Calu3 (cell line): Measurements from ENCODE around the gene SMARCD1. TPM values are rescaled to one million over a fixed set of nuclear protein-coding genes. Genes with fewer than 3 reads are reported as not detected.

Source experiments
- BruUV-seq: library from RNA; stranded (reverse); fragments of 400-500 nt; replicated peaks from 2 replicates; lab custom pipeline; 2021; lab: Mats Ljungman, UMichigan
- CTCF ChIA-PET: fragments of 300-600 bp; sonication (Branson Sonifier 250); formaldehyde crosslinking; loops from one replicate; lab custom pipeline; 2022; ENCODE audit warnings: antibody characterized with exemption; lab: Charles Lee
- DNase-seq: peaks from one replicate; pipeline ENCODE4 v3.0.0; 2022
- H3K27ac Mint-ChIP-seq: one replicate; pipeline ENCODE4 v1.8.0; 2022; ENCODE audit warnings: mixed read lengths; ENCODE audit not compliant: unreplicated experiment
- H3K27me3 Mint-ChIP-seq: one replicate; pipeline ENCODE4 v1.8.0; 2022; ENCODE audit warnings: mixed read lengths; ENCODE audit not compliant: unreplicated experiment
- H3K36me3 Mint-ChIP-seq: one replicate; pipeline ENCODE4 v1.8.0; 2022; ENCODE audit warnings: mild to moderate bottlenecking, moderate library complexity, mixed read lengths; ENCODE audit not compliant: insufficient read depth, unreplicated experiment
- H3K4me1 Mint-ChIP-seq: one replicate; pipeline ENCODE4 v1.8.0; 2022; ENCODE audit warnings: mild to moderate bottlenecking, low read depth, mixed read lengths; ENCODE audit not compliant: unreplicated experiment
- H3K4me3 Mint-ChIP-seq: one replicate; pipeline ENCODE4 v1.8.0; 2022; ENCODE audit warnings: mild to moderate bottlenecking, low read depth, moderate library complexity, mixed read lengths; ENCODE audit not compliant: unreplicated experiment
- H3K9me3 Mint-ChIP-seq: one replicate; pipeline ENCODE4 v1.8.0; 2022; ENCODE audit warnings: low read depth, mixed read lengths; ENCODE audit not compliant: unreplicated experiment
- intact Hi-C: fragments of 100-400 bp; cut with micrococcal nuclease; formaldehyde crosslinking; loops from one replicate; pipeline ENCODE4 v1.10.0; 2022; ENCODE audit not compliant: unreplicated experiment
- total RNA-seq: library from RNA; stranded (reverse); gene quantifications from 2 replicates; pipeline ENCODE4 v1.2.3, GENCODE V29; 2022
- TF ChIP-seq, protein P1 (sequence below): fragments of 200-600 bp; IDR thresholded peaks from one replicate; pipeline ENCODE4 v1.8.0; 2022; ENCODE audit warnings: antibody characterized with exemption; ENCODE audit not compliant: unreplicated experiment

Gene SMARCD1
- total RNA-seq, 1 experiment from 2014 or later = 36.9 TPM

DNA sequence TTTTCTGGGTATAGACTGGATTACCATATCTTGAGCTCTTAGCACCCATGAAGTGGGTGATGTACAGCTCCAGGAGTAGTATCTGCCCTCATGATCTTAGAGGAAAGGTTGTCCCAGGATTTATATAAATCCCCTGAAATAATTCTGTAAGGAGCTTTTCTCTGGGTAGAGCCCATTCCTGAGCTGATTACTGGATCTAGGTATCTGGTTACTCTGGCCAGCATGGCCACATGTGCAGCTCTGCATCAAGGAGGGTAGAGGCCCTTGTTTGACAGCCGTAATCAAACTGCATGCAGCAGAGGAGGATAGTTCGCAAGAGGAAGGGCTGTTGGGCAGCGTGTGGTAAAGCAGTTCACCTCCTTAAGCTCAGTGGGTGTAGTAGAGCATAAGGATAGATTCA, 35.4 kb downstream of the SMARCD1 start:
- TF ChIP-seq, protein P1, sequence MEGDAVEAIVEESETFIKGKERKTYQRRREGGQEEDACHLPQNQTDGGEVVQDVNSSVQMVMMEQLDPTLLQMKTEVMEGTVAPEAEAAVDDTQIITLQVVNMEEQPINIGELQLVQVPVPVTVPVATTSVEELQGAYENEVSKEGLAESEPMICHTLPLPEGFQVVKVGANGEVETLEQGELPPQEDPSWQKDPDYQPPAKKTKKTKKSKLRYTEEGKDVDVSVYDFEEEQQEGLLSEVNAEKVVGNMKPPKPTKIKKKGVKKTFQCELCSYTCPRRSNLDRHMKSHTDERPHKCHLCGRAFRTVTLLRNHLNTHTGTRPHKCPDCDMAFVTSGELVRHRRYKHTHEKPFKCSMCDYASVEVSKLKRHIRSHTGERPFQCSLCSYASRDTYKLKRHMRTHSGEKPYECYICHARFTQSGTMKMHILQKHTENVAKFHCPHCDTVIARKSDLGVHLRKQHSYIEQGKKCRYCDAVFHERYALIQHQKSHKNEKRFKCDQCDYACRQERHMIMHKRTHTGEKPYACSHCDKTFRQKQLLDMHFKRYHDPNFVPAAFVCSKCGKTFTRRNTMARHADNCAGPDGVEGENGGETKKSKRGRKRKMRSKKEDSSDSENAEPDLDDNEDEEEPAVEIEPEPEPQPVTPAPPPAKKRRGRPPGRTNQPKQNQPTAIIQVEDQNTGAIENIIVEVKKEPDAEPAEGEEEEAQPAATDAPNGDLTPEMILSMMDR = no peak
- BruUV-seq = no TSS peak
- H3K4me3 Mint-ChIP-seq = no peak overlapping the region
- no peak overlapping the region for H3K27ac Mint-ChIP-seq
- CTCF ChIA-PET = interaction anchor here (0.6 to 1.0 kb wide), 2 partner anchors 9 to 12 kb away, joined by 3 to 5 read pairs; partner anchors contain the start of gene COX14
- H3K9me3 Mint-ChIP-seq = no peaks in the 10 kb centered on the region
- no peaks in the 10 kb centered on the region for H3K4me1 Mint-ChIP-seq
- DNase-seq = no peak
- intact Hi-C loops = no loop called here
- peaks cover 15% of the 10 kb centered on the region for H3K36me3 Mint-ChIP-seq
- H3K27me3 Mint-ChIP-seq = no peaks in the 10 kb centered on the region

DNA sequence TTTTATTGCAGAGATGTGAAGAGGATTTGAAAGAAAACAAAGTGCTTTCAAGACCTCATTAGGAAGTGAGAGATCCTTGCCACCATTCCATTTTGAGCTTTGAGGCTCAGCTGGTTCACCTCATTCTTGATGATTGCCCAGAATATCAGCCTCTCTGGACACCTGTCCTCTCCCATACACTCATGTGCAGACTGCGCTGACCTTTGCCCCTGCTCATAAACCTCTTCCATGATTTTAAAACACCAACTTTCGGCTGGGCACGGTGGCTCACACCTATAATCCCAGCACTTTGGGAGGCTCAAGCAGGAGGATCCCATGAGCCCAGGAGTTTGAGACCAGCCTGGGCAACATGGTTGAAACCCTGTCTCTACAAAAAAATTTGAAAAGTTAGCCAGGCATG, 35.8 kb downstream of the SMARCD1 start:
- H3K9me3 Mint-ChIP-seq = no peaks in the 10 kb centered on the region
- no peak for DNase-seq
- H3K27ac Mint-ChIP-seq = no peak overlapping the region
- no TSS peak for BruUV-seq
- H3K4me1 Mint-ChIP-seq = no peaks in the 10 kb centered on the region
- TF ChIP-seq, protein P1 = no peak
- CTCF ChIA-PET = no interaction called here
- peaks cover 15% of the 10 kb centered on the region for H3K36me3 Mint-ChIP-seq
- H3K27me3 Mint-ChIP-seq = no peaks in the 10 kb centered on the region
- no peak overlapping the region for H3K4me3 Mint-ChIP-seq
- intact Hi-C loops = no loop called here

DNA sequence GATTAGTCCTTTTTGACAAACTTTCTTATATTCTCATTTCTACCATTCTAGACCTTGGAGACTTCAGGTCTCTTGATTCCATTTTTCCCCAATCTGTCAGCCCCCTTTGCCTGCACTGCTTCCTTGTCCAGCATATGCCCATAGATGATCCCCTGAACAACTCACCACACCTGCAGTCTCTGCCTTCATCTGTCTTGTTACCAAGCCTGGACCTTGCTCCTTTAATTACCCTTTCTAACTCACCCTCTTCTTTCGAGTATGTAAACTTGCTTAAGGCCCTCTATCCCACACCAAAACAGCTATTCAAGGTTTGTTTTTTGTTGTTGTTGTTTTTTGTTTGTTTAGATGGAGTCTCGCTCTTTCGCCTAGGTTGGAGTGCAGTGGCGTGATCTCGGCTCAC, 36.5 kb downstream of the SMARCD1 start:
- H3K4me3 Mint-ChIP-seq = no peak overlapping the region
- H3K36me3 Mint-ChIP-seq = peaks cover 16% of the 10 kb centered on the region
- BruUV-seq = no TSS peak
- CTCF ChIA-PET = no interaction called here
- no peak overlapping the region for H3K27ac Mint-ChIP-seq
- TF ChIP-seq, protein P1 = no peak
- H3K4me1 Mint-ChIP-seq = no peaks in the 10 kb centered on the region
- H3K27me3 Mint-ChIP-seq = no peaks in the 10 kb centered on the region
- no peak for DNase-seq
- no peaks in the 10 kb centered on the region for H3K9me3 Mint-ChIP-seq
- intact Hi-C loops = no loop called here

DNA sequence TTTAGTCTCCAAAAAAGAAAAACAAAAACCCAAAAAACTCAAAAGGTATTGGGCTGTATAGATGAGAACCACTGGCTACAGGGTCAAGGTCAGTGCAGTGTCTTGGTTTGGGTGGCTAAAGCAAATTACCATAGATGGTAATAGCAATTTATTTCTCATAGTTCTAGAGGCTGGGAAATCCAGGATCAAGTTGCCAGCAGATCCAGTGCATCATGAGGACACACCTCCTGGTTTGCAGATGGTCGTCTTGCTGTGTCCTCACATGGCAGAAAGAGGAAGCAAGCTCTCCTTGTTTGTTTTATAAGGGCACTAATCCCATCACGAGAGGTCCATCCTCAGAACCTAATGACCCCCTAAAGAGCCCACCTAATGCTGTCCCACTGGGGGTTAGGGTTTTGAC, 38.1 kb downstream of the SMARCD1 start:
- Mint-ChIP-seq H3K27me3 (no peaks in the 10 kb centered on the region), H3K27ac (no peak overlapping the region), H3K36me3 (peaks cover 24% of the 10 kb centered on the region), H3K4me1 (no peaks in the 10 kb centered on the region), H3K4me3 (no peak overlapping the region), H3K9me3 (no peaks in the 10 kb centered on the region)
- TF ChIP-seq, protein P1 = no peak
- CTCF ChIA-PET = no interaction called here
- no peak for DNase-seq
- intact Hi-C loops = no loop called here
- no TSS peak for BruUV-seq
